T-helper 1 cell (primary cell): ENCODE data around the gene SLC37A1.

ENCODE experiments used
- DNase-seq, 5 donors: peaks; one replicate each; pipeline ENCODE4 v3.0.0-alpha.2; 2012 to 2020

SLC37A1 gene

DNA sequence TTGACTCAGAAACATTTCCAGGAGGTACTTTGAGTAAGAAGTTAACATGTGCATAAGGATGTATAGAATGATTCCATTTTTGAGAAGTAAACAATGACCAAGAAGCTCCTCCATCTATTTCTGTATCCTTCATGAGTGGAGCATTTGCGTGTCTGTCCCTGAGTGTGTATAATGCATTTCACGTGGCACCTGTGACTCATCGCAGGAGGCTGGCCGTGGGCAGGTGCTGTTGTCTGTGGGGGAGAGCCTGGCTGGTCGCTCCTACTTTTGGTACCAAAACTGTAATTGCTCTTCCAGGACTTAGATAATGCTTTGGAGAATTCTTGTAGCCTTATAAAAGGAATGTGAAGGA lies 16.5 kb downstream of the SLC37A1 start:
- DNase-seq = no peak

DNA sequence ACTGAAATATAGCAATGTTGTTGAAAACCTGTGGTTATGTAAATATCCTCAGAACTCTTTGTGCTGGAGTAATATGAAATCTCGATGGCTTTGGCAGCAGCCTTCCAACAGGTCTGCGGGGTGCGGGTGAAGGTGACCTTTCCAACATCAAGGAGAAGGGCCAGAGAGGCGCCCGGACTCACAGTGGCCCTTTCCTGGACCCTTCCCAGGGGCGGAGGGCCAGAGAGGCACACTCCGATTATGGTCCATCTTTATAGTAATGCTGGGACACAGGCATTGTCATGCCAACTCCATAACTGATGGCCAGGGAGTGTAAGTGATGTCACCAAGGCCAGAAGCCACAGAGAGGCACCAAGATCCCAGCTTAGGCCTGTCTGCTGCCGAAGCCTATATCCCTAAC lies 18.1 kb downstream of the SLC37A1 start:
- no peak for DNase-seq

DNA sequence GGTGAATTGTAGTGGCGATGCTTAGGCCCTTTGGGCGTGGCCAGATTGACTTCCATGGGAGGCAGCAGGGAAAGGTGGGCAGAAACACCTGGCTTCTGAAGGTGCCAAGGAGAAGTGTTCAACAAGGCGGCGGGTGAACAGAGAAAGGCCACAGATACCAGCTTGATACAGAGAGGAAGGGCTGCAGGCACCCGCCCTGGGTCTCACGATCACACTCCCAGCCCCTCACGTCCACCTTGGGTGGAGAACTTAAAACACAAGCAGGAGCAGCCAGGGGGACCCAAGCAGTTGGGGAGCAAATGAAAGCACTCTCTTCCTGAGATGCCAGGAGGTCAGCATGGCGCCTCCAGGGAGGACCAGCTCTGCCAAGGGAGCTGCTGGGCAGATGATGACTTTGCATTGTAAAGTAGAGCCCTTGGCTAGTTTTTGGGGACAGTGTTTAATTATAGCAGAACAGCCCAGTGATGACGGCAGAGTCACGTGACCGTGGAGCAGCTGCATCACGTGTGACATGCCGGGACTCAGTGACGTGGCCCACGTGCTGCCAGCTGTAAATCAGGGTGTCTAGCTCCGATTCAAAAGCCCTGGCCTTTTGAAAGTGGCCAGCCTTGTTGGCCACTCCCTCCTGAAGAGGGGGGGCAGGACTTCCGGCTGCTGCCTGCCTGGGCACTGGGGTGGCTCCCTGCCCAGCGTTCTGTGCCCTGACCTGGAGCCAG lies 19.0 kb downstream of the SLC37A1 start:
- DNase-seq = no peak

DNA sequence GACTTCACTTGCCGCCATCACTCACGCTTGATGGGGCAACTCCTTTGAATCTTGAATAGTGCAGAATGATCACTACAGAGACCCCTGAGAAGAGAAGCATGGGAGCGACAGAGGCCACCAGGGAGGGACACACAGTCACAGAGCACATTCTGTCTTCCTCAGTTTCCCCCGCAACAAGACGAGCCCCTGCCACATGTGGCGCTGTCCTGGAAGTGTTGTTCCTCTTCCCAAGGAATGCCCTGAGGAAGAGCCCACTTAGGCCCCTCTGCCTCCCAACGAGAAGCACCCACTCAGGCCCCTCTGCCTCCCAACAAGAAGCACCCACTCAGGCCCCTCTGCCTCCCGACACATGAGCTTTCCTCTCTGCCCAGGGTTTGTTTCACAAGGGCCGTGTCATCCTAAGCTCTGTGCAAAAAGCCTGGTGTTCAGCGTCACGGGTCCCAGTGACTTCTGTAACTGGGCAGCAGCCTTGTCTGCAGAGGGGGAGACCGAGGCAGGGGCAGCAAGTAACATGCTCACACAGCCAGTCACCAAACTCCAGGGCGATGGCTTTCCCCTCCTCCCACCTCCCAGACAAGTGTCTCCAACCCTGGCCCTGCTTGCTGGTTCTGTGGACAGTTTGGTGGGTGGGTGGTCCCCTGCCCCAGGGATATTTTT lies 19.8 kb downstream of the SLC37A1 start:
- no peak for DNase-seq

DNA sequence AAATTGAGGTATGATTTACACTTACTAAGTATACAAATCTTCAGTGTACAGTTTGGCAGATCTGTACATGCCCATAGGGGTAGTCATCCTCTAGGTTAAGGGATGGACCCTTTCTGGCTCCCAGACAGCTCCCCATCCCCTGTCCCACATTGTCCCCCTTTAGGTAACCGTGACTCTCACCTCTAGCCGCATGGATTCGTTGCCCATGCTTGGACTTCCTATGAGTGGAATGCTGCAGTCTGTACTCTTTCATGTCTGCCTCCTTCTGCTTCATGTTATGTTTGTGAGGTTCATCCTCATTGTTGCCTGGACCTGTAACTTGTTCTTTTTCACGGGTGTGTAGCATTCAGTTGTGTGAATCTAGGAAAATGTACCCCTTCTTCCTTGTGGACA lies 20.3 kb downstream of the SLC37A1 start:
- DNase-seq = no peak

DNA sequence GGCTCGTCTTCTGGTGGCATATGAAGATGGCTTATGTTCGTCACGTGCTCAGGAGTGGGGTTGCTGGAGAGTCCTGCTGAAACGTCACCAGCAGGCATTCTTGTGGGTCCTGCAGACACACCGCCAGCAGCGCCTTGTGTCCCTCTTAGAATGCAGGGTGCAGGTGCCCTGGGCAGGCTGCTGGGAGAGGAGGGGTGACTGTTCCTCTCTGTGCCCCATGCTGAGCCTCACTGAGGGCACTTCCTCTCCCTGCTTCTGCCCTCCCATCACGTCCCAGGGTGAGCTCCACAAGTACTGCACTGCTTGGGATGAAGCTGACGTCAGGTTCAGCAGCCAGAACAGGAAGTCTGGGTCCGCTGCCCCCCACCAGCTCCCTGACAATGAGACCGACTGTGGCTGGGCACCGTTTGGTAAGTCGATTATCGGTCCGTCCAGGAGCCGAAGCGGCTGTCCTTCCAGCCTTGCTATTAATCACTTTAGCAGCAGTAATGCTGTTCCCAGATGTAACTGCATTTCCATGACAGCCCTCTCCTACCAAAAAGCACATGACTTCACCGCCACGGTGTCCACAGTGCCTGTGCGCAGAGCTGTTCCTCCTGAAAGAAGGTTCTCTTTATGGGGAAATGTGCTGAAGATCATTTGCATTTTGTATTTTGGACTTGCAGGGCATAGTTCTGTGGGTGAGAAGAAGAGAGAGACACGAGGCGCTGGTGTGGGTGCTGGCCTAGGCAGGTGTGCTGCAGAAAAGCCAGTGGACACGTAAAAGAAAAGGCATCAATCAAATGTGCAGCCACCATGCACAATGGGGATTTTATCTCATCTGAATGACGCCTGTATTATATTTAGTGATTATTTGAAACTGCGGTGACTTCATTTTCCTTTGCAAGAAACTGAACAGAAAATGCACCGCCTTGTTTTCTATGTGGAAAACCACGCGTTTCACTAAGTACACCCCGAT lies 21.0 kb downstream of the SLC37A1 start:
- DNase-seq = no peak

DNA sequence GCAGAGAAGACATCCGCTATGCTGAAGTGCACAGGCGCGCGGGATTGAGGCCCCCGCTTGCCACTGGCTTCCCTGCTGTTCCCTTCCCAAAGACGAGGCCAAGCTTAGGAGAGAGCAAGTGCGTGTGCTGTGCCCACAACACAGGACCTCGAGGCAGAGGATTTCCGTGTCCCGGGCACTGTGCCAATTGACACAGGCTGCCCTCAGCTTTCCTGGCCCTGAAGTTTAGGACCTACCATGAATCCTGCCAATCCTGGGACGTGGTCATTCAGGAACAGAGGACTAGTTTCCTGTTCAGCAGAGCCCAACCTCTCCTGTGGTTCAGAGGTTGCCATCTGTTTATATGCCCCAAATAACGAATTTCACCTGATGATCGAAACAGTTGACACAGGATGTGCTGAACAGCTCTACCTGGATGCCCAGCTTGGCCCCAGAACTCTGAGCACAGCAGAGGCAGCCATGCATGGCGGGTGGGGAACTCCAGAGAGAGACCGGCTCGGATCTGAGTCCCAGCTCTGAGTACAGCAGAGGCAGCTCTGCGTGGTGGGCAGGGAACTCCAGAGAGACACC lies 22.0 kb downstream of the SLC37A1 start:
- DNase-seq = no peak

DNA sequence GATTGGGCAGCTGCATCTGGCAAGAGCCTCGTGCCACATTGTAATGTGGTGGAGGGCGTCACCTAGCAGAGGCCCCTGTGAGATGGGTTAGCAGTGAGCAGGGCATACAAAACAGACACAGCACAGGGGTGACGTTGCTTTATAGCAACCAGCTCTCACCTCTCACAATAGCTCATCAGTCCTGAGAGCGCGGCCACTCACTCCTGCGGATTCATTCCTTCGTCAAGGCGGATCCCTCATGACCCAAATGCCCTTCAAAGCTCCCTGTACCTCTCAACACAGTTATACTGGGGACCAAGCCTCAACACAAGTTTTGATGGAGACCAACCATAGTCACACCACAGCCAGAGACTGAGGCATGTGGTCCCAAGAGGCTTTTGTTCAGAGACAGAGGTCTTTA lies 22.9 kb downstream of the SLC37A1 start:
- no peak for DNase-seq

DNA sequence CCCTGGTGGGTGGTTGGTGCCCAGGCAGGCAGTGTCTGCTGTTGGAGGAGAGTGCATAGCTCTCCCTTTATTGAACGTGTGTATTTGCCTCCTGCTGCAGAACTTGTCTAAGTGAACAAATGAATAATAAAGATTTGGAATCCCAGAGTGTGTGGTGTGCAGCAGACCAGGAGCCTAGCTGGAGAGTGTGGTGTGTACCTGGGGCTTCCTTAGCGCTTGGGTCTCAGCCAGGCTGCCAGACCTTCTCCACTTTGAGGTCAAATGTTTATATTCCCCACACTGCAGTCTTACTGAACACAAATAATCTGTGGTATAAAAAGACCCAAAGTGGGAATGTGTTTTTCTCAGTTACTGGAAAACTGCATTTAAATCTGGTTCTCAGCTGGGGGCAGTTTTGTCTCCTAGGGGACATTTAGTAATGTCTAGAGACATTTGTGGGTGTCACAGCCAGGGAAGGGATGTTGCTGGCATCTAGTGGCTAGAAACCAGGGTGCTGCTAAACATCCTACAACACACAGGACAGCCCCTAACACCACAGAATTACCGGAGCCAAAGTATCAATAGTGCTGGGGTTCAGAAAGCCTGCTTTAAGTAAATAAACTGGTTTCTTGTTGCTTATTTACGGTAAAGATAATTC lies 23.6 kb downstream of the SLC37A1 start:
- DNase-seq = no peak

DNA sequence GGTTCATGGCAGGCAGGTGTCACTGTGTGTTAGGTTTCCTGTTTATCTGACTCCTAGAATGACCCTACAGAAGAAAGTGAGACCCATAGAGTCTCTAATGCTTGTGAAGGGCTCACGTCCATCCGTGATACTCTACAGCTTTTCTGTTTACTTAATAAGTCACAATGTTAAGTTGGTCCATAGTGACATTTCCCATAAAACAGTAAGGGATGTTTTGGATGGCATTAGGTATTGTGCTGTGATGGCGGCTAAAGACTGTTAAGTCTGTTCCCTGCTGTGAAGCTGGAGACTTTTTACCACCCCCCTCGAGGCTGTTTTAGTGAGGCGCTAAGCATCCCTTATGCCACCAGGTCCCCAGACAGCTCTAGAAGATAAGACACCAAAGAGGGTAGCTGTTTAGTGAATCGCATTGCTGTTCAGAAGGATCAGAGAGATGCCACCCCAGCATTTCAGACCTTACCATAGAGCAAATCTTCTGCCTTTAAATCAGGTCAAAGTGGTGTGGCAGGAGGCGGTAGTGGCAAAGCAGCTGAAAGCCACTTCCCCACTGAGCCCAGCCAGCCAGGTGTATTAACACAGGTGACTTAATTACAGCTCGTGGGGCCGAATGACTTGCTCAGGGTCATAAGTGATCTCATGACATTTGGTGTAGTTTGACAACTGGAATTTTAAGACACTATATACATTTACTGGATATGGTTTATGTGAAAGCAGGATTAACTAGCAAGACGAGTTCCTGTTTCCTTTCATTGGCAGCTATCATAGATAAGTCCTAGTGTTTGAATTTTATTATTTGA lies 25.0 kb downstream of the SLC37A1 start:
- no peak for DNase-seq

DNA sequence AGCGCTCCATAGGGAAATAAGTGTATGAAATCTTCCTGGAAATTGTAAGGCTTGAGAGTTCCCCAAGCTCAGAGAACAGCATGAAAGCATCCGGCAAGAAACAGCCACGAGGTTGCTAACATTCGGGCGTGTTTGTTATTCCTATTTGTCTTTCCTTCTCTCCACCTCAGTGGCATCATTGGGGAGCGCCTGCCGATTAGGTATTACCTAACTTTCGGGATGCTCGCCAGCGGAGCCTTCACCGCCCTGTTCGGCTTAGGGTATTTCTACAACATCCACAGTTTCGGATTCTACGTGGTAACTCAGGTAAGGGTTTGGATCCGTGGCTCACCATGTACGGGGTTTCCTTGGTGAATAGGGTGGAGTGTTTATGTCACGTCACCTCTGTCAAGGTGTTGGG lies 25.7 kb downstream of the SLC37A1 start:
- no peak for DNase-seq

DNA sequence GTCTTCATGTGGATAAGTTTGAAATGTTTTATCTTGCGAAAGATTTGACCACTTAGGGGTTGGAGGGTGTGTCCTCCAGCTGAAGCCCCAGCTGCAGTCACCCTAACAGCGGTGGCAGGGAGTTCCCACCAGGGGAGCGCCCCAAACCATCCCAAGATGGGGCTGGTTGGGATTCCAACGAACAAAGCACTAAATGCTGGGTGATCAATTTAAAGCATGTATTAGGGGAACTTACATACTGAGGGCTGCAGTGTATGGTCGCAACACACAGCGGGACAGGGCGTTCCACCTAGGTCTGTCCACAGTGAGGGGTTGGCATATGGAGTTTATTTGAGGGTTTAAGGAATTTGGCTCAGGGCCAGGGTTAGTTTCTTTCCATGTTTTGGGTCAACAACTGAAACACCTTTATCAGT lies 26.3 kb downstream of the SLC37A1 start:
- DNase-seq = no peak

DNA sequence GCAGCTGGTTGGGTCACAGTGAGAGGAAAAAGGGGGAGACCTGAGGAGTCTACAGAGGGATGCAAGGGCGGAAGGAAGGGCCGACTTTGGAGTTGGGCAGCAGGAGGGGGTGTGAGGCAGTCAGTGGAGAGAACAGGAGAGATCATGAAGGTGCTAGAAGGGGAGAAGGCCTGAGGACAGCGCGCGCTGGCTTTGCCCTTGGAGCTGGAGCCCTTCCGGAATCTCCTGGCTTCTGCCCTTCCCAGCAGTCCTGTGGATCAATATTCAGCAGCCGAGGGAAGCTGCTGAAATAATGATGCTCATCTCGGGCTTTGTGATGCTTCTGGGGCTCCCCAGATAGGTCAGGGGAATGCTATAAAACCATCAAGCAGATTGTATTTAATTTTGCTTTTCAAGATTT lies 26.7 kb downstream of the SLC37A1 start:
- no peak for DNase-seq

DNA sequence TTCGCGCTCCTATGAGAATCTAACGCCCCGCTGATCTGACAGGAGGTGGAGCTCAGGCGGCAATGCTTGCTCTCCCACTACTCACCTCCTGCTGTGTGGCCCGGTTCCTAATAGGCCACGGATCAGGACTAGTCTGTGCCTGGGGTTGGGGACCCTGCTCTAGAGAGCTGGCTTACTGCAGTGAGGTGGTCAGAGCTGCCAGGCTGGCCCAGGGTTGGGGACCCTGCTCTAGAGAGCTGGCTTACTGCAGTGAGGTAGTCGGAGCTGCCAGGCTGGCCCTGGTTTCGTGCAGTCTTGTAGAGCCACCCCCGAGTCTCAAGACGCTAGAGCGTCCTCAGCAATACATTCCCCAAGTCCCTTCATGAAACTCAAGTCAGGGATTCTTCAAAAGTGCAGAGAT lies 27.5 kb downstream of the SLC37A1 start:
- no peak for DNase-seq

DNA sequence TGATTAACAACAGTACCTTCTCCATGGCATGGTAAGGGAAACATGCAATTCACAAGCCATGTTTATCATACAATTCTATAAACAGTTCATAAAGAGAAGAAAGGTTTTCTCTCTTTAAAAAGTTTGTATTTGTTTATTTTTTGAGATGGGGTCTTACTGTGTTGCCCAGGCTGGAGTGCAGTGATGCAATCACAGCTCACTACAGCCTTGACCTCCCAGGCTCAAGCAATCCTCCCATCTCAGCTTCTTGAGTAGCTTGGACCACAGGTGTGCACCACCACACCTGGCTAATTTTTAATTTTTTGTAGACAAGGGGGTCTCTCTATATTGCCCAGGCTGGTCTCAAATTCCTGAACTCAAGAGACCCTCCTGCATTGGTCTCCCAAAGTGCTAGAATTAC lies 28.0 kb downstream of the SLC37A1 start:
- no peak for DNase-seq

DNA sequence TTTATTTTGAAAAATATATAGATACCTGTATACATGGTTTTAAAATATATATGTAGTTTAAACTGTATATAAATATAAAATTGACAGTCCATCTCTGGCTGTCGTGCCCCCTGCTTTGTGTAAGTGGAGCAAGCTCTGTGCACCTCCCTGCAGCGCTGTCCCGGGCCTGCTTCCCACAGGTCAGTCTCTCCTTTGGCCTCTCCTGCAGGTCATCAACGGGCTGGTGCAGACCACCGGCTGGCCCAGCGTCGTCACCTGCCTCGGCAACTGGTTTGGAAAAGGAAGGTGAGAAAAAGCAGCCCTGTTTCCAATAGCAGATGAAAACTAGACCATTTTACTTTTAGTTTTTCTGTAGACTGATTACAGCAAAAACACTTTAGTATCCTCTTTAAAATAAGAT lies 28.5 kb downstream of the SLC37A1 start:
- DNase-seq = no peak

DNA sequence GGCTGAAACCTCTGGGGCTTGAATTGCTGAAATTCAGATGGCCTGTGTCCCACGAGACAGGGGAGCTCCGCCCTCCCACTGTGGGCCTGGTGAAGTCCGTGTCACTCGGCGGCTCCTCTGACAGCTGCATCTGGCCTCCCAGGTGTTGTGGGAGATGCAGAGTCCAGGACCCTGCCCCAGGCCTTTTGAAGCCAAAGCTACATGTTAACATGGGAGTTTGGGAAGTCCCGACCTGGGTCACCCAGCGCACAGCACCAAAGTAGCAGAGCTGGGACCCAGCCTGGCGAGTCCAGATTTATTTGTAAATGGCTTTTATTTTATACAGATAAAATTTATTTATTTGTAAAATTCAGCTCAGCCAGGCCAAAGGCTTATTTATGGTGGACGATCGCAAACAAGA lies 28.9 kb downstream of the SLC37A1 start:
- DNase-seq = no peak

DNA sequence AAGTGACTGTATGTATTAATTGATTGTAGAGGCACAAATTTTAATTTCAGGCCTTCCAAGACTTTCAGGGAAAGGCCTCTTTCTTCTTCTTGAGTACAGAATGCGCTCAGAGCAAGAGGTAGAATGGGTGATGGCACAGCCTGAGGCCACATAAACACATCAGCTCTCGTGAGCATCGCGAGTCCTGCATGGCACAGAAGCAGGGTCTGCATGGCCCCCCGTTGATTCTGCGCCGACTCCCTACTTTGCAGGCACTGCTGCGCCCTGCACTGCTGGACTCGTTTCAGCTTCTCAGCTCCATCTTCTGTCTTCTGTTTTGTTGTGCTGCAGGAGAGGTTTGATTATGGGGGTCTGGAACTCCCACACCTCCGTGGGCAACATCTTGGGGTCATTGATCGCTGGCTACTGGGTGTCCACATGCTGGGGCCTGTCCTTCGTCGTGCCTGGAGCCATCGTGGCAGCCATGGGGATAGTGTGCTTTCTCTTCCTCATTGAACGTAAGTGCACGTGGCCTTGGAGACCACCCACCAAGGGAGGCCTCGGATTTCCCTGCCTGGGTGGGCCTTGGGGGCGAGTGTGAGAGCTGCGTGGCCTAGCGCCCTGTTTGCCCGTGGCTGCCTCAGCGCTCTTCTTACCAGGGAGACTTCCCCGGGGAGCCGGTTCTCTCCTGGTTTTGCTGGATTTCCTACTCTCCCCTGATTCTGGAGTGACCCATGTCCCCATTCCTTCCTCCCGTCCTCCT lies 29.6 kb downstream of the SLC37A1 start:
- no peak for DNase-seq

DNA sequence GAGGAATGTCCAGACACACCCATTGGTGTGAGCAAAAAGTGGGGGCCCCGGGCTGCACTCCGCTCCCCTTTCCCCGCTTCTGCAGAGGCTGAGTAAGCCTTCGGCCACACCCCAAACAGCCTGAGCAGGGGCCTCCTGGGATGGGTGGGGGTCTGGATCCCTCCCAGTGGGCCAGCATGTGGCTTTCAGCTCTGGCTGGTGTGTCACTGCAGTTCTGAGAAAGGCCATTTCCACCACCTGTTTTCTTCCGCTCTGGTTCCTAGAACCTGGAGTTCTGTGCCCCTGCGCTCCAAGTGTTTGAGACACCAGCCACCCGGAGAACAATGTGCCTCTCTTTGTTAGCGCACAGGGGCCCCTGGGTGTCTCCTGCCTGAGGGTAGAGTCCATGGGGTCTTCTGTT lies 30.9 kb downstream of the SLC37A1 start:
- DNase-seq = no peak

DNA sequence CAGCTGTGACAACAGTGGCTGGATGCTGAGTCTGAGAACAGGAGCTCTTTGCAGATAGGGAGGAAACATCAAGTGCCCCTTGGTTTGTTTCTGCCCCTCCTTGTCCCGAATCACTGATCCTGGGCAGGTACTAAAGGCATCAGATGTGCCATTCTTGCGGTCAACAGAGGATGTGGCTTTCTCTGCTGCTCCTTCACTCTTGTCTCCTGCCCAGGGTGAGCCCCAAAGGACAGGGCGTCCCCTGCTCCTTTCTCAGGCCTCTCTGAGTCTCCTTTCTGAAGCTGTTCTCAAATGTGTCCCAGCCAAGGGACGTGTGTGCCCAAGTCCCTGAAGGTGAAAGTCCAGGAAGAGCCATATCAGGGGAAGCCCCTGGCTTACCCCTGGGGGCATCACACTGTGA lies 31.7 kb downstream of the SLC37A1 start:
- no peak for DNase-seq

DNA sequence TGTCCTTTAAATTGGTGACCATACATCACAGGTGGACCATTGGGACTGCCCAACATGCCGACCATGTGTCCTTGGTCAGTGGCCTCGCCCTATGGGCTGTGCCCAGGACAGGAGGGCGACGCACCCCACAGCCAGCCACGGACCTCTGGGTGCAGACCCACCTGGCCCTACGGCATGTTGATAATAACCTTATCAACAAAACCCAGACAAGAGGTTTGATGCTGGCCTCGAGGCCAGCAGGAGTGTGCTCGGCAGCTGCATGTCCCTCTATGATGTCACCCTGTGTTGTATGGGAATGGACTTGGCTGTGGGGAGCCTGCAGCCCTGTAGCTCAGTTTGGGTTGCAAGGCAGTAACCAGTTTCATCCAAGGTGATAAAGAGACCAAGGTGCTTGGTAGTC lies 32.1 kb downstream of the SLC37A1 start:
- DNase-seq = no peak
